ENCODE measurements around the gene ATP5MG. TPM values are rescaled to one million over a fixed set of nuclear protein-coding genes. Genes with fewer than 3 reads are reported as not detected.

ATP5MG gene
- total RNA-seq, 2 donors from 2014 or later = 82.3 to 122 TPM

GRCh38 chr11:118379497-118379896 is 21.9 kb upstream of the ATP5MG start:
- no peak for TF ChIP-seq CTCF (IDR thresholded peaks at IDR 0.05)

GRCh38 chr11:118380571-118380970 is 20.8 kb upstream of the ATP5MG start:
- no peak for TF ChIP-seq CTCF (IDR thresholded peaks at IDR 0.05)
- Histone ChIP-seq H3K36me3 (peaks cover 87% of the 10 kb centered on the region), H3K4me3 (no peak overlapping the region), H3K4me1 (no peaks in the 10 kb centered on the region), H3K27me3 (no peaks in the 10 kb centered on the region), H3K27ac (no peak overlapping the region), H3K9me3 (no peaks in the 10 kb centered on the region)
- DNase-seq (ENCODE audit: low spot score) = no peak

More at GRCh38 chr11:118379497-118379896, 21.9 kb upstream of the ATP5MG start:
- no peak for DNase-seq (ENCODE audit: low spot score)
- Histone ChIP-seq H3K4me1 (no peaks in the 10 kb centered on the region), H3K27me3 (no peaks in the 10 kb centered on the region), H3K27ac (no peak overlapping the region), H3K4me3 (no peak overlapping the region), H3K36me3 (peaks cover 85% of the 10 kb centered on the region), H3K9me3 (no peaks in the 10 kb centered on the region)

- Histone ChIP-seq H3K4me1 (no peaks in the 10 kb centered on the region), H3K9me3 (no peaks in the 10 kb centered on the region), H3K36me3 (peaks cover 94% of the 10 kb centered on the region), H3K27ac (no peak overlapping the region), H3K27me3 (no peaks in the 10 kb centered on the region), H3K4me3 (no peak overlapping the region)
- TF ChIP-seq CTCF (IDR thresholded peaks at IDR 0.05) = no peak
- DNase-seq (ENCODE audit: low spot score) = no peak
These were observed 18.5 kb upstream of the ATP5MG start for GRCh38 chr11:118382954-118383353.

GRCh38 chr11:118383657-118384056 is 17.7 kb upstream of the ATP5MG start:
- Histone ChIP-seq H3K4me1 (no peaks in the 10 kb centered on the region), H3K36me3 (peaks cover 99% of the 10 kb centered on the region), H3K27ac (no peak overlapping the region), H3K4me3 (no peak overlapping the region), H3K27me3 (no peaks in the 10 kb centered on the region), H3K9me3 (no peaks in the 10 kb centered on the region)
- DNase-seq (ENCODE audit: low spot score) = no peak
- no peak for TF ChIP-seq CTCF (IDR thresholded peaks at IDR 0.05)

GRCh38 chr11:118396097-118396501 is 5.3 kb upstream of the ATP5MG start:
- TF ChIP-seq CTCF (IDR thresholded peaks at IDR 0.05) = no peak
- H3K36me3 ChIP-seq = peaks cover 60% of the 10 kb centered on the region
- H3K4me1 ChIP-seq = peaks cover 0 to 7% of the 10 kb centered on the region in 2 donors
- no peak for DNase-seq (ENCODE audit: low spot score)
- H3K9me3 ChIP-seq = no peaks in the 10 kb centered on the region
- no peak overlapping the region for H3K27ac ChIP-seq
- H3K4me3 ChIP-seq = no peak overlapping the region
- H3K27me3 ChIP-seq = no peaks in the 10 kb centered on the region

- H3K36me3 ChIP-seq = peaks cover 48% of the 10 kb centered on the region
- no peak overlapping the region for H3K27ac ChIP-seq
- H3K9me3 ChIP-seq = no peaks in the 10 kb centered on the region
- DNase-seq (ENCODE audit: low spot score) = no peak
- TF ChIP-seq CTCF (IDR thresholded peaks at IDR 0.05) = no peak
- H3K4me3 ChIP-seq = no peak overlapping the region
- no peaks in the 10 kb centered on the region for H3K27me3 ChIP-seq
- peaks cover 0 to 9% of the 10 kb centered on the region in 2 donors for H3K4me1 ChIP-seq
These were observed 4.0 kb upstream of the ATP5MG start for GRCh38 chr11:118397448-118397847.
